HepG2 (cell line): ENCODE data around the gene JMJD7. TPM values are rescaled to one million over a fixed set of nuclear protein-coding genes. Genes with fewer than 3 reads are reported as not detected.

ENCODE experiments used
- ATAC-seq: fragments of 200-7000 bp; cut with Tn5 transposase; 3 replicates; pipeline ENCODE4 v1.9.1; 2020; ENCODE audit warnings: mild to moderate bottlenecking, moderate library complexity
- BruUV-seq: library from RNA; stranded (reverse); fragments of 400-500 nt; replicated peaks from 2 replicates; lab custom pipeline; 2021; lab: Mats Ljungman, UMichigan
- CTCF ChIA-PET: fragments of 300-600 bp; formaldehyde crosslinking; extraction: SDS; loops from one replicate; lab custom pipeline; 2021; ENCODE audit warnings: low total read pairs, inconsistent platforms, low intra/inter-chr PET ratio; lab: Yijun Ruan, JAX
- POLR2A ChIA-PET: fragments of 350-600 bp; sonication (Branson Sonifier 250); formaldehyde crosslinking; loops from one replicate; lab custom pipeline; 2020; ENCODE audit warnings: antibody characterized with exemption, inconsistent platforms; lab: Yijun Ruan, JAX
- DNase-seq: peaks from one replicate; pipeline ENCODE4 v3.0.0-alpha.2; 2015; ENCODE audit warnings: low spot score
- FAIRE-seq: peaks from 3 replicates; lab custom pipeline; 2011; peaks lifted over from hg19 to GRCh38; lab: Jason Lieb, UNC
- H2AFZ ChIP-seq: one replicate; pipeline ENCODE4 v1.6.1; 2011; ENCODE audit warnings: low read length, inconsistent platforms
- H3K27ac ChIP-seq: fragments of 300-600 bp; 3 replicates; pipeline ENCODE4 v1.8.0; 2011; ENCODE audit warnings: mixed run types, mild to moderate bottlenecking, mixed read lengths, low read length, inconsistent platforms; ENCODE audit not compliant: insufficient read depth; ENCODE audit errors: extremely low read length
- H3K27me3 ChIP-seq, 2 experiments: fragments of 200-600 bp in 1 of 2; 2 replicates in 1 of 2; 3 replicates in 1 of 2; pipeline versions ENCODE4 v1.6.0 to v1.8.0; 2011; ENCODE audit warnings: low read length in 2 of 2, mild to moderate bottlenecking in 2 of 2, moderate library complexity in 2 of 2, inconsistent platforms in 1 of 2; ENCODE audit not compliant: insufficient read depth in 2 of 2, control insufficient read depth in 1 of 2
- H3K36me3 ChIP-seq, 2 experiments: fragments of 200-600 bp in 1 of 2; replicated peaks in 1 of 2; 2 replicates in 1 of 2; 3 replicates in 1 of 2; pipeline versions ENCODE4 v1.5.1 to v1.8.0; 2011; ENCODE audit warnings: low read length in 2 of 2, inconsistent platforms in 1 of 2; ENCODE audit not compliant: insufficient read depth in 2 of 2, control insufficient read depth in 1 of 2
- H3K4me1 ChIP-seq: 2 replicates; pipeline ENCODE4 v1.5.1; 2012; ENCODE audit warnings: low read length, inconsistent platforms; ENCODE audit not compliant: insufficient read depth
- H3K4me2 ChIP-seq: 2 replicates; pipeline ENCODE4 v1.6.0; 2011; ENCODE audit warnings: low read depth, low read length, inconsistent platforms
- H3K4me3 ChIP-seq, 3 experiments: fragments of 200-600 bp in 1 of 3; sonication (generic), shearing (Covaris generic) in 1 of 3; replicated peaks in 1 of 3; 2 replicates each; pipeline ENCODE4 v1.5.1; 2011 to 2016; ENCODE audit warnings: low read length in 3 of 3, inconsistent platforms in 2 of 3, low read depth in 2 of 3, mild to moderate bottlenecking in 2 of 3, control low read depth in 1 of 3, mixed read lengths in 1 of 3; ENCODE audit not compliant: insufficient read depth in 1 of 3
- H3K79me2 ChIP-seq: one replicate; pipeline ENCODE4 v1.6.1; 2011; ENCODE audit warnings: low read length, inconsistent platforms; ENCODE audit not compliant: insufficient read depth
- H3K9ac ChIP-seq: 2 replicates; pipeline ENCODE4 v1.6.0; 2011; ENCODE audit warnings: mild to moderate bottlenecking, low read depth, low read length, inconsistent platforms; ENCODE audit not compliant: insufficient read depth
- H3K9me3 ChIP-seq: 2 replicates; pipeline ENCODE4 v1.5.1; 2012; ENCODE audit warnings: mild to moderate bottlenecking, low read length
- H4K20me1 ChIP-seq: 2 replicates; pipeline ENCODE4 v1.6.0; 2011; ENCODE audit warnings: inconsistent platforms, mild to moderate bottlenecking, low read length, moderate library complexity; ENCODE audit not compliant: insufficient read depth
- BCL6 ChIP-seq: IDR thresholded peaks from 2 replicates; pipeline ENCODE4 v1.6.1; 2016; ENCODE audit warnings: missing genetic modification reagents, missing compliant biosample characterization
- EEA1 ChIP-seq: sonication (generic); formaldehyde crosslinking; IDR thresholded peaks from 2 replicates; pipeline ENCODE4 v1.5.1; 2020; ENCODE audit warnings: mild to moderate bottlenecking, missing genetic modification reagents, borderline replicate concordance
- EHMT2 ChIP-seq: fragments of 200-600 bp; sonication (generic); IDR thresholded peaks from 2 replicates; pipeline ENCODE4 v1.7.0; 2017; ENCODE audit warnings: antibody characterized with exemption, low read depth, low read length, borderline replicate concordance
- FOXP1 ChIP-seq, 2 experiments: fragments of 450-650 bp in 1 of 2; IDR thresholded peaks; 2 replicates each; pipeline ENCODE4 v1.6.1; 2017 to 2018; ENCODE audit warnings: antibody characterized with exemption in 1 of 2
- KMT2A ChIP-seq: sonication (generic); formaldehyde crosslinking; IDR thresholded peaks from 2 replicates; pipeline ENCODE4 v1.4.0; 2020; ENCODE audit warnings: missing genetic modification reagents
- MED1 ChIP-seq: sonication (generic); formaldehyde crosslinking; IDR thresholded peaks from 2 replicates; pipeline ENCODE4 v1.4.0; 2020; ENCODE audit warnings: missing genetic modification reagents
- NFATC3 ChIP-seq: sonication (generic); formaldehyde crosslinking; IDR thresholded peaks from 2 replicates; pipeline ENCODE4 v1.5.1; 2020; ENCODE audit warnings: mild to moderate bottlenecking, missing genetic modification reagents
- REL ChIP-seq: sonication (generic); formaldehyde crosslinking; conservative IDR thresholded peaks from 2 replicates; pipeline ENCODE4 v1.8.0; 2022; ENCODE audit warnings: mild to moderate bottlenecking, missing genetic modification reagents, moderate library complexity
- THAP11 ChIP-seq: IDR thresholded peaks from 2 replicates; pipeline ENCODE4 v1.6.1; 2016; ENCODE audit warnings: missing biosample characterization, missing genetic modification reagents
- WIZ ChIP-seq: sonication (generic); formaldehyde crosslinking; IDR thresholded peaks from 2 replicates; pipeline ENCODE4 v1.5.1; 2020; ENCODE audit warnings: mild to moderate bottlenecking, missing genetic modification reagents
- ZFP82 ChIP-seq: sonication (generic); formaldehyde crosslinking; IDR thresholded peaks from 2 replicates; pipeline ENCODE4 v1.5.1; 2020; ENCODE audit warnings: mild to moderate bottlenecking, missing genetic modification reagents, borderline replicate concordance
- ZNF430 ChIP-seq: sonication (generic); formaldehyde crosslinking; IDR thresholded peaks from 2 replicates; pipeline ENCODE4 v1.9.0; 2021; ENCODE audit warnings: mild to moderate bottlenecking, missing genetic modification reagents
- ZNF660 ChIP-seq: sonication (generic); formaldehyde crosslinking; IDR thresholded peaks from 2 replicates; pipeline ENCODE4 v1.5.1; 2020; ENCODE audit warnings: mild to moderate bottlenecking, low read depth, missing genetic modification reagents, borderline replicate concordance
- ZNF670 ChIP-seq: sonication (generic); formaldehyde crosslinking; IDR thresholded peaks from 2 replicates; pipeline ENCODE4 v1.8.0; 2022; ENCODE audit warnings: mild to moderate bottlenecking, missing genetic modification reagents, borderline replicate concordance
- ZSCAN20 ChIP-seq: sonication (generic); formaldehyde crosslinking; IDR thresholded peaks from 2 replicates; pipeline ENCODE4 v1.4.0; 2020; ENCODE audit warnings: missing genetic modification reagents, mild to moderate bottlenecking, borderline replicate concordance
- WGBS: methylation state at CpG from one replicate; pipeline ENCODE4 v1.1.6; 2017; ENCODE audit warnings: low lambda C conversion rate; 5-methylcytosine and 5-hydroxymethylcytosine counted together
- in situ Hi-C: cut with HindIII; loops from 2 replicates; pipeline ENCODE4 v1.10.0; 2017; ENCODE audit warnings: low pct_unique_long_range_greater_than_20kb; ENCODE audit not compliant: extremely low pct_ligation_motif_present
- intact Hi-C: fragments of 100-400 bp; cut with micrococcal nuclease; formaldehyde crosslinking; loops from one replicate; pipeline ENCODE4 v1.10.0; 2022; ENCODE audit not compliant: unreplicated experiment
- polyA plus RNA-seq, 8 experiments: library from polyadenylated mRNA; depleted of rRNA in 3 of 8; stranded (reverse) in 7 of 8; unstranded in 1 of 8; fragments of >200 nt; fragmentation: Illumina TruSeq in 4 of 8; extraction: Trizol in 4 of 8; gene quantifications; 2 replicates each; pipeline versions ENCODE4 v1.2.1 to v1.2.3, GENCODE V29; 2011 to 2016; ENCODE audit warnings: low read depth in 4 of 8, missing spikeins in 1 of 8, mixed read lengths in 1 of 8; ENCODE audit not compliant: insufficient read depth in 1 of 8
- total RNA-seq, 5 experiments: library from RNA; depleted of rRNA; stranded (reverse); fragments of >200 nt; fragmentation: Illumina TruSeq; extraction: Trizol; gene quantifications; 2 replicates each; pipeline ENCODE4 v1.2.3, GENCODE V29; 2016; ENCODE audit warnings: low read depth in 1 of 5
- TF ChIP-seq, protein P1 (sequence below), 2 experiments: sonication (generic) in 1 of 2; formaldehyde crosslinking in 1 of 2; IDR thresholded peaks; 2 replicates each; pipeline versions ENCODE4 v1.6.1 to v1.9.0; 2014 to 2022; ENCODE audit warnings: antibody characterized with exemption in 1 of 2, borderline replicate concordance in 1 of 2, inconsistent platforms in 1 of 2, low read depth in 1 of 2, missing genetic modification reagents in 1 of 2
- TF ChIP-seq, protein P2 (sequence below): sonication (generic); formaldehyde crosslinking; IDR thresholded peaks from 2 replicates; pipeline ENCODE4 v1.9.0; 2021; ENCODE audit warnings: missing genetic modification reagents, mild to moderate bottlenecking, borderline replicate concordance
- TF ChIP-seq, protein P3 (sequence below): sonication (generic); formaldehyde crosslinking; IDR thresholded peaks from 2 replicates; pipeline ENCODE4 v1.4.0; 2020; ENCODE audit warnings: missing genetic modification reagents

Gene JMJD7
- total and polyA plus RNA-seq, 2 of the 13 experiments (the other 11 are each of a cell fraction or from before 2014, with no cell fraction given): 6.4 to 7.1 TPM

DNA sequence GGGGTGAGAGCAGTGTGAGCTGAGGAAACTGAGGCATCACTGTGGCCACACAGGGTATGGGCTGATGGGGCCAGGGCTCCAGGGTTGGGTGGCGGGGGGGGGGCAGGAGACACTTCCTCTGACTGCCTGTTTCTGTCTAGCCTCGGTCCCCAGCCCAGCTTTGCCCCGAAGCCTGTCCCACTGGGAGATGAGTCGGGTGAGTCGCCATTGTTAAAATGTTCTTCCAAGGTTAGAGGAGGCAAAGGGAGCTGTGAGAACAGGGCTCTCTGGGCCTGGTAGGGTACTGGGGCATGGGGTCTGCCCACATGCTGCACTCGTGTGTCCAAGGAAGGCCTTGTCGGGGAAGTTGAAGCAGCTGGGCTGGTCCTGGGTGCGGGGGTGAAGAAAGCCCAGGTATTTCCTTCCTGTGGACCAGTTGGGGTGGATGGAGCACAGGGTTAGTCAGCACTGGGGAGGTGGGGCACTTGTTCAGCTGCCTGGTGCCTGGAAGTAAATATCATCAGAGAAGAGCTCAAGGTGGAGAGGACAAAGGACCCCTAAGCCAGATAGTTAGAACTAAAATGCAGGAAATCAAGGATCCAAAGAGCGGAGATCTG is 8.3 kb upstream of the JMJD7 start:
- Histone ChIP-seq H3K4me1 (no peaks in the 10 kb centered on the region), H3K36me3 (peaks cover 3 to 28% of the 10 kb centered on the region in 2 experiments; a peak in 4 of 5 replicates), H3K27ac (no peak overlapping the region), H3K4me2 (no peak overlapping the region), H3K9me3 (no peaks in the 10 kb centered on the region), H3K27me3 (no peaks in the 10 kb centered on the region), H3K9ac (no peak overlapping the region), H3K4me3 (no peak overlapping the region), H3K79me2 (no peaks in the 10 kb centered on the region), H4K20me1 (no peaks in the 10 kb centered on the region), H2AFZ (no peak overlapping the region)
- POLR2A ChIA-PET: no interaction called here
- no TSS peak for BruUV-seq
- DNase-seq (no peak), FAIRE-seq (no peak), ATAC-seq (no peak)
- 93% methylated on average over 7 of the region's 9 CpGs for WGBS
- in situ Hi-C loops: no loop called here
- TF ChIP-seq REL (no peak), ZNF430 (CRISPR knock-in tag) (no peak), NFATC3 (CRISPR knock-in tag) (no peak), ZNF670 (CRISPR knock-in tag) (no peak), ZNF660 (CRISPR knock-in tag) (no peak), THAP11 (CRISPR knock-in tag) (no peak), MED1 (CRISPR knock-in tag) (no peak), EEA1 (CRISPR knock-in tag) (no peak), KMT2A (CRISPR knock-in tag) (no peak), BCL6 (CRISPR knock-in tag) (no peak), WIZ (no peak), ZFP82 (CRISPR knock-in tag) (no peak), ZSCAN20 (CRISPR knock-in tag) (no peak), FOXP1 (IDR thresholded peaks at IDR 0.05) (no peak), FOXP1 (CRISPR knock-in tag; IDR thresholded peaks at IDR 0.05) (no peak), EHMT2 (no peak)
- TF ChIP-seq, protein P1, sequence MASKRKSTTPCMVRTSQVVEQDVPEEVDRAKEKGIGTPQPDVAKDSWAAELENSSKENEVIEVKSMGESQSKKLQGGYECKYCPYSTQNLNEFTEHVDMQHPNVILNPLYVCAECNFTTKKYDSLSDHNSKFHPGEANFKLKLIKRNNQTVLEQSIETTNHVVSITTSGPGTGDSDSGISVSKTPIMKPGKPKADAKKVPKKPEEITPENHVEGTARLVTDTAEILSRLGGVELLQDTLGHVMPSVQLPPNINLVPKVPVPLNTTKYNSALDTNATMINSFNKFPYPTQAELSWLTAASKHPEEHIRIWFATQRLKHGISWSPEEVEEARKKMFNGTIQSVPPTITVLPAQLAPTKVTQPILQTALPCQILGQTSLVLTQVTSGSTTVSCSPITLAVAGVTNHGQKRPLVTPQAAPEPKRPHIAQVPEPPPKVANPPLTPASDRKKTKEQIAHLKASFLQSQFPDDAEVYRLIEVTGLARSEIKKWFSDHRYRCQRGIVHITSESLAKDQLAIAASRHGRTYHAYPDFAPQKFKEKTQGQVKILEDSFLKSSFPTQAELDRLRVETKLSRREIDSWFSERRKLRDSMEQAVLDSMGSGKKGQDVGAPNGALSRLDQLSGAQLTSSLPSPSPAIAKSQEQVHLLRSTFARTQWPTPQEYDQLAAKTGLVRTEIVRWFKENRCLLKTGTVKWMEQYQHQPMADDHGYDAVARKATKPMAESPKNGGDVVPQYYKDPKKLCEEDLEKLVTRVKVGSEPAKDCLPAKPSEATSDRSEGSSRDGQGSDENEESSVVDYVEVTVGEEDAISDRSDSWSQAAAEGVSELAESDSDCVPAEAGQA (IDR thresholded peaks at IDR 0.05; ENCODE audit: low read depth): no peak
- TF ChIP-seq, protein P1 (CRISPR knock-in tag; IDR thresholded peaks at IDR 0.05; ENCODE audit: borderline replicate concordance): no peak
- TF ChIP-seq, protein P2, sequence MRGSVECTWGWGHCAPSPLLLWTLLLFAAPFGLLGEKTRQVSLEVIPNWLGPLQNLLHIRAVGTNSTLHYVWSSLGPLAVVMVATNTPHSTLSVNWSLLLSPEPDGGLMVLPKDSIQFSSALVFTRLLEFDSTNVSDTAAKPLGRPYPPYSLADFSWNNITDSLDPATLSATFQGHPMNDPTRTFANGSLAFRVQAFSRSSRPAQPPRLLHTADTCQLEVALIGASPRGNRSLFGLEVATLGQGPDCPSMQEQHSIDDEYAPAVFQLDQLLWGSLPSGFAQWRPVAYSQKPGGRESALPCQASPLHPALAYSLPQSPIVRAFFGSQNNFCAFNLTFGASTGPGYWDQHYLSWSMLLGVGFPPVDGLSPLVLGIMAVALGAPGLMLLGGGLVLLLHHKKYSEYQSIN (CRISPR knock-in tag): no peak
- TF ChIP-seq, protein P3, sequence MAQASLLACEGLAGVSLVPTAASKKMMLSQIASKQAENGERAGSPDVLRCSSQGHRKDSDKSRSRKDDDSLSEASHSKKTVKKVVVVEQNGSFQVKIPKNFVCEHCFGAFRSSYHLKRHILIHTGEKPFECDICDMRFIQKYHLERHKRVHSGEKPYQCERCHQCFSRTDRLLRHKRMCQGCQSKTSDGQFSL (CRISPR knock-in tag): no peak
- intact Hi-C loops: no loop called here
- CTCF ChIA-PET: no interaction called here
